Mesendoderm (in vitro differentiated cells): Measurements from ENCODE around the gene OPN3.

Experiments
- DNase-seq: peaks from one replicate; pipeline ENCODE4 v3.0.0; 2013
- H2AK5ac ChIP-seq: 2 replicates; pipeline ENCODE4 v1.6.1; 2013; ENCODE audit warnings: low read length, inconsistent platforms
- H2BK120ac ChIP-seq: 2 replicates; pipeline ENCODE4 v1.6.1; 2013; ENCODE audit warnings: low read depth, mild to moderate bottlenecking, low read length, moderate library complexity, mixed read lengths
- H2BK15ac ChIP-seq: replicated peaks from 2 replicates; pipeline ENCODE4 v1.6.1; 2013; ENCODE audit warnings: low read depth, mild to moderate bottlenecking, moderate library complexity
- H2BK5ac ChIP-seq: 2 replicates; pipeline ENCODE4 v1.6.1; 2013; ENCODE audit warnings: low read length, inconsistent platforms
- H3K18ac ChIP-seq: 2 replicates; pipeline ENCODE4 v1.6.1; 2013; ENCODE audit warnings: mild to moderate bottlenecking, low read length, mixed read lengths
- H3K23ac ChIP-seq: one replicate; pipeline ENCODE4 v1.6.1; 2013; ENCODE audit warnings: low read length
- H3K27ac ChIP-seq: 2 replicates; pipeline ENCODE4 v1.5.1; 2013; ENCODE audit warnings: low read depth, mild to moderate bottlenecking, inconsistent platforms, low read length, moderate library complexity
- H3K27me3 ChIP-seq: 2 replicates; pipeline ENCODE4 v1.6.1; 2013; ENCODE audit warnings: low read length, control low read depth, mild to moderate bottlenecking, inconsistent platforms; ENCODE audit not compliant: insufficient read depth, poor library complexity
- H3K36me3 ChIP-seq: 2 replicates; pipeline ENCODE4 v1.6.1; 2013; ENCODE audit warnings: low read length, inconsistent platforms; ENCODE audit not compliant: control insufficient read depth, insufficient read depth
- H3K4ac ChIP-seq: one replicate; pipeline ENCODE4 v1.6.1; 2013; ENCODE audit warnings: low read depth, mild to moderate bottlenecking, low read length, moderate library complexity
- H3K4me1 ChIP-seq: 2 replicates; pipeline ENCODE4 v1.6.1; 2013; ENCODE audit warnings: low read depth, low read length, inconsistent platforms; ENCODE audit not compliant: control insufficient read depth
- H3K4me2 ChIP-seq: 2 replicates; pipeline ENCODE4 v1.6.1; 2013; ENCODE audit warnings: low read length
- H3K4me3 ChIP-seq: 2 replicates; pipeline ENCODE4 v1.5.1; 2013; ENCODE audit warnings: mild to moderate bottlenecking, low read length
- H3K56ac ChIP-seq: one replicate; pipeline ENCODE4 v1.6.1; 2013; ENCODE audit warnings: low read length
- H3K79me1 ChIP-seq: 2 replicates; pipeline ENCODE4 v1.6.1; 2013; ENCODE audit warnings: low read length, inconsistent platforms
- H3K79me2 ChIP-seq: 2 replicates; pipeline ENCODE4 v1.6.1; 2013; ENCODE audit warnings: mild to moderate bottlenecking, low read length; ENCODE audit not compliant: control insufficient read depth, insufficient read depth
- H3K9ac ChIP-seq: 2 replicates; pipeline ENCODE4 v1.6.1; 2013; ENCODE audit warnings: low read length, inconsistent platforms
- H4K5ac ChIP-seq: one replicate; pipeline ENCODE4 v1.6.1; 2013; ENCODE audit warnings: low read length
- H4K8ac ChIP-seq: one replicate; pipeline ENCODE4 v1.6.1; 2013; ENCODE audit warnings: low read depth, mild to moderate bottlenecking, control low read depth, low read length, moderate library complexity
- WGBS: extraction: QIAGEN DNeasy Blood & Tissue Kit; methylation state at CpG from one replicate; pipeline ENCODE4 v1.1.7; 2013; ENCODE audit warnings: low lambda C conversion rate, missing lambda C conversion rate; ENCODE audit not compliant: insufficient coverage; ENCODE audit errors: extremely low coverage; 5-methylcytosine and 5-hydroxymethylcytosine counted together

Gene OPN3

DNA sequence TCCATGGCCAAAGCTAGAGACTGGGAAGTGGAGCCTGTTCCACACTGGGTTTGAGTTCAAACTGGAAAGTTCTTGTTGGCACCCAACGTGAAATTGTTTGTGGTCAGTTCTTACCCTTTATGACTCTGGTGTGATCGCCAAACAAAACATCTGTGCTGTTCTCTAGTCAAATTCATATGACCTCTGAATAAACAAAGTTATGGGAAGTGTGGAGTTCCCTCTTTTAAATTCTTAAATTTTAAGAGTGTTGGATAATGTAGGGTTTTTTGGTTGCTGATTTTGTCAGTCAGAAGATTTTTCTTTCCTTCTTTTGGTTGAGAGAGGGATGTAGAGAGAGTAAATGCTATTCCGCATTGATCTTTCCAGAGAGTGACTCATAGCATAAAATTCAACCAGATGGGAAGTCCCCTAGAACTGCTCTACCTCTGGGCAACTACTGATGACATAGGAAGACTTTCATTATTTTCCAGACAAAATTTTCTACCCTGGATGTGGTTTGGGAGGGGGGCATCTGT, 36.4 kb downstream of the OPN3 start:
- H3K4me1 ChIP-seq, result no peaks in the 10 kb centered on the region
- no peak overlapping the region for H3K56ac ChIP-seq
- no peak overlapping the region for H3K23ac ChIP-seq
- H4K8ac ChIP-seq, result no peak overlapping the region
- no peak overlapping the region for H2BK15ac ChIP-seq
- H3K79me2 ChIP-seq, result no peaks in the 10 kb centered on the region
- no peak overlapping the region for H3K4me3 ChIP-seq
- no peak overlapping the region for H3K4ac ChIP-seq
- H3K27ac ChIP-seq, result no peak overlapping the region
- H2BK5ac ChIP-seq, result no peak overlapping the region
- no peak overlapping the region for H2BK120ac ChIP-seq
- no peak overlapping the region for H2AK5ac ChIP-seq
- H3K9ac ChIP-seq, result no peak overlapping the region
- H3K4me2 ChIP-seq, result no peak overlapping the region
- no peaks in the 10 kb centered on the region for H3K36me3 ChIP-seq
- H4K5ac ChIP-seq, result no peak overlapping the region
- no CpG with 5 or more reads among the region's 3 CpGs for WGBS
- no peak for DNase-seq
- no peak overlapping the region for H3K18ac ChIP-seq
- no peaks in the 10 kb centered on the region for H3K79me1 ChIP-seq
- no peaks in the 10 kb centered on the region for H3K27me3 ChIP-seq

DNA sequence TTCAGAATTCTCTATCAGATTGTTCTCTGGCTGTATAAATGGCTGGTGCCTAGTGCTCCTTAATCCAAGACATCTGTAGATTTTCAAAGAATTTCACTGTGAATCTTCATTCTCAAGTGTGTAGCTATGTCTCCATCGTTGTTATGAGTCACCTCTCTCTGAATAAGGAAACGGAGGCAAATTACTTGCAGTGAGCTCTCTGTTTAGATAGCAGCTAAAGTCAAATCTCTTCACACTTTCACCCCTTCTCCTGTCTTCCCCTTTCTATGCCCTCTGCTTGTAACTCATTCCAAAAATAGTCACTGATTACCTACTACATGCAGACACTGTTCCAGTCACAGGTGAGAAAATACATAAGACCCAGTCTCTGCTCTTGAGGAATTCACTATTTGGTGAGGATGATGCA, 39.7 kb downstream of the OPN3 start:
- H2BK5ac ChIP-seq, result no peak overlapping the region
- H3K4ac ChIP-seq, result no peak overlapping the region
- DNase-seq, result no peak
- no peak overlapping the region for H3K23ac ChIP-seq
- H2BK15ac ChIP-seq, result no peak overlapping the region
- WGBS, result no CpG with 5 or more reads among the region's 2 CpGs
- no peak overlapping the region for H3K4me2 ChIP-seq
- no peaks in the 10 kb centered on the region for H3K79me1 ChIP-seq
- H3K27me3 ChIP-seq, result no peaks in the 10 kb centered on the region
- H2AK5ac ChIP-seq, result no peak overlapping the region
- H2BK120ac ChIP-seq, result no peak overlapping the region
- no peak overlapping the region for H3K18ac ChIP-seq
- no peaks in the 10 kb centered on the region for H3K79me2 ChIP-seq
- H3K27ac ChIP-seq, result no peak overlapping the region
- H3K56ac ChIP-seq, result no peak overlapping the region
- H4K5ac ChIP-seq, result no peak overlapping the region
- no peak overlapping the region for H3K4me3 ChIP-seq
- H3K4me1 ChIP-seq, result no peaks in the 10 kb centered on the region
- no peak overlapping the region for H3K9ac ChIP-seq
- no peaks in the 10 kb centered on the region for H3K36me3 ChIP-seq
- H4K8ac ChIP-seq, result no peak overlapping the region

DNA sequence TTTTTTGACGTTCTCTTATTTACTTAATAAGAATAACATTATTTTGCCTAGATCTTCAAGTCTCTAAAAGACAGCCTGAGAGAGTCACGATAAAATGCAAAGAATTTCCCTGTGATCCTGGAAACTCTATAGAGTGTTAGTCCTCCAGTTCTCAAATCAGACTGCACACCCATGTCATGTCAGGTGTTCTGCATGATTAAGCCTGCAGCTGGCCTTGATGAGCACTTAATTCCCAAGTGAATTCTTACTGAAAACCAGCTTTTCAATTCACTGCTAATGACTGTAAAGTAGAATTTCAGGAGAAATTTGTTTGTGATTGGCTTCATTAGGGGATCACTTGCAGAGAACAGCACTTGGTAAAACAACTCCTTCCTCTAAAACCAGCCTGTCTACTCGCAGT, 41.9 kb downstream of the OPN3 start:
- WGBS, result no CpG with 5 or more reads among the region's 3 CpGs
- H2BK120ac ChIP-seq, result no peak overlapping the region
- H3K79me1 ChIP-seq, result no peaks in the 10 kb centered on the region
- H3K23ac ChIP-seq, result no peak overlapping the region
- no peak overlapping the region for H4K5ac ChIP-seq
- H3K27ac ChIP-seq, result no peak overlapping the region
- no peaks in the 10 kb centered on the region for H3K79me2 ChIP-seq
- DNase-seq, result no peak
- no peak overlapping the region for H2BK15ac ChIP-seq
- no peaks in the 10 kb centered on the region for H3K36me3 ChIP-seq
- H3K18ac ChIP-seq, result no peak overlapping the region
- H2BK5ac ChIP-seq, result no peak overlapping the region
- no peak overlapping the region for H3K56ac ChIP-seq
- H3K9ac ChIP-seq, result no peak overlapping the region
- H3K4ac ChIP-seq, result no peak overlapping the region
- no peak overlapping the region for H3K4me3 ChIP-seq
- no peaks in the 10 kb centered on the region for H3K27me3 ChIP-seq
- no peaks in the 10 kb centered on the region for H3K4me1 ChIP-seq
- H3K4me2 ChIP-seq, result no peak overlapping the region
- H4K8ac ChIP-seq, result no peak overlapping the region
- no peak overlapping the region for H2AK5ac ChIP-seq

DNA sequence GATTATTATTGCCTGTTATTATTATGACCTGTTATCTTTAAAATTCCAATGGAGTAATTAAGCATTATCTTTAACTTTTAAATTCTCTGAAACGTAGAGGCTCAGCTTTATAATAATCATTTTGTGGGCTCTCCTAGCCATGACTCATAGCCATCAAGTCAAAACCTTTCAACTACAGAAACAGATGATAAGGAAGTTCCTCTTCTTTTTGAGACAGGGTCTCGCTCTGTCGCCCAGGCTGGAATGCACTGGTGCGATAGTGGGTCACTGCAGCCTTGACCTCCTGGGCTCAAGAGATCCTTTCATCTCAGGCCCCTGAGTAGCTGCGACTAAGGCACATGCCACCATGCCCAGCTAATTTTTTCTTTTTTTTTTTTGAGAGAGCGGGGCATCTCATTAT, 43.5 kb downstream of the OPN3 start:
- Histone ChIP-seq H3K4me2 (no peak overlapping the region), H2BK5ac (no peak overlapping the region), H3K79me1 (no peaks in the 10 kb centered on the region), H2BK15ac (no peak overlapping the region), H3K9ac (no peak overlapping the region), H2AK5ac (no peak overlapping the region), H3K4me3 (no peak overlapping the region), H3K4ac (no peak overlapping the region), H3K27ac (no peak overlapping the region), H3K27me3 (no peaks in the 10 kb centered on the region), H3K36me3 (no peaks in the 10 kb centered on the region), H3K79me2 (no peaks in the 10 kb centered on the region), H4K8ac (no peak overlapping the region), H4K5ac (no peak overlapping the region), H3K4me1 (peaks cover 2% of the 10 kb centered on the region), H2BK120ac (no peak overlapping the region), H3K56ac (no peak overlapping the region), H3K23ac (no peak overlapping the region), H3K18ac (no peak overlapping the region)
- DNase-seq, result no peak
- no CpG with 5 or more reads among the region's 6 CpGs for WGBS

DNA sequence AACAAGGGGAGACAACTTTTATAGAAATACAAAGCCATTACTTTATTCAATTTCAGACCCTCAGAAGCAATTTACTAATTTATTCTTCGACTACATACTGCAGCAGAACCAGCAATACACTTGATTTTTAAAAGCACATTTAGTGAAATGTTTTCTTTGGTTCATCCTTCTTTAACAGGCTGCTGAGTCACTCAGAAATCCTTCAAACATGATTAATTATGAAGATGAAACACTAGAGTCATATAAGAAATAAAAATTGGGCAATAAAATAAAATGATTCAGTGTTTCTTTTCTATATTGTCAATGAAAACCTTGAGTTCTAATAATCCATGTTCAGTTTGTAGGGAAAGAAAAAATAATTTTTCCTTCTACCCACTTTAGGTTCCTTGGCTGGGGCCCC, 47.0 kb downstream of the OPN3 start:
- no peaks in the 10 kb centered on the region for H3K36me3 ChIP-seq
- no peak overlapping the region for H3K4me2 ChIP-seq
- no peak overlapping the region for H2BK15ac ChIP-seq
- no CpG with 5 or more reads among the region's 1 CpG for WGBS
- H3K56ac ChIP-seq, result no peak overlapping the region
- H3K4me3 ChIP-seq, result no peak overlapping the region
- no peak overlapping the region for H2AK5ac ChIP-seq
- no peak overlapping the region for H2BK5ac ChIP-seq
- H3K18ac ChIP-seq, result no peak overlapping the region
- H4K8ac ChIP-seq, result no peak overlapping the region
- no peak overlapping the region for H3K23ac ChIP-seq
- H3K79me2 ChIP-seq, result no peaks in the 10 kb centered on the region
- H3K79me1 ChIP-seq, result no peaks in the 10 kb centered on the region
- no peak overlapping the region for H3K4ac ChIP-seq
- H2BK120ac ChIP-seq, result no peak overlapping the region
- no peak overlapping the region for H4K5ac ChIP-seq
- H3K9ac ChIP-seq, result no peak overlapping the region
- no peak for DNase-seq
- peaks cover 2% of the 10 kb centered on the region for H3K4me1 ChIP-seq
- H3K27me3 ChIP-seq, result no peaks in the 10 kb centered on the region
- H3K27ac ChIP-seq, result no peak overlapping the region

DNA sequence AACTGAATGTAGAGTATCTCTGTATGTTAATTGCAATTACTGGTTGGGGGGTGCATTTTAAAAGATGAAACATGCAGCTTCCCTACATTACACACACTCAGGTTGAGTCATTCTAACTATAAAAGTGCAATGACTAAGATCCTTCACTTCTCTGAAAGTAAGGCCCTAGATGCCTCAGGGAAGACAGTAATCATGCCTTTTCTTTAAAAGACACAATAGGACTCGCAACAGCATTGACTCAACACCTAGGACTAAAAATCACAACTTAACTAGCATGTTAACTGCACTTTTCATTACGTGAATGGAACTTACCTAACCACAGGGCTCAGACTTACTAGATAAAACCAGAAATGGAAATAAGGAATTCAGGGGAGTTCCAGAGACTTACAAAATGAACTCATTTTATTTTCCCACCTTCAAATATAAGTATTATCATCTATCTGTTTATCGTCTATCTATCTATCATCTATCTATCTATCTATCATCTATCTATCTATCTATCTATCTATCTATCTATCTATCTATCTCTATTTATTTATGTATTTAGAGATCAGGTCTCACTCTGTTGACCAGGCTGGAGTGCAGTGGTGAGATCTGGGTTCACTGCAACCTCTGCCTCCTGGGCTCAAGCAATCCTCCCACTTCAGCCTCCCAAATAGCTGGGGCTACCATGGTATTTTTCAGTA, 47.8 kb downstream of the OPN3 start:
- Histone ChIP-seq H3K9ac (no peak overlapping the region), H4K8ac (no peak overlapping the region), H3K4me1 (peaks cover 2% of the 10 kb centered on the region), H3K18ac (no peak overlapping the region), H3K79me2 (no peaks in the 10 kb centered on the region), H3K4me3 (no peak overlapping the region), H2BK120ac (no peak overlapping the region), H4K5ac (no peak overlapping the region), H2AK5ac (no peak overlapping the region), H3K4me2 (no peak overlapping the region), H3K23ac (no peak overlapping the region), H2BK5ac (no peak overlapping the region), H3K56ac (no peak overlapping the region), H3K79me1 (no peaks in the 10 kb centered on the region), H3K27me3 (no peaks in the 10 kb centered on the region), H3K4ac (no peak overlapping the region), H3K27ac (no peak overlapping the region), H2BK15ac (no peak overlapping the region), H3K36me3 (no peaks in the 10 kb centered on the region)
- no CpG with 5 or more reads among the region's 3 CpGs for WGBS
- no peak for DNase-seq
